Ureter (tissue), 1 donor: ENCODE measurements around the gene SUGP2. TPM values are rescaled to one million over a fixed set of nuclear protein-coding genes. Genes with fewer than 3 reads are reported as not detected.

Experiments
- DNase-seq: peaks from one replicate; pipeline ENCODE4 v3.0.0-alpha.2; 2020; ENCODE audit warnings: low spot score
- total RNA-seq: library from RNA; stranded (reverse); gene quantifications from one replicate; pipeline ENCODE4 v1.2.4, GENCODE V29; 2023
- donor health status: DM: yes; HTN: yes; CAD: no.

The SUGP2 gene
- total RNA-seq, 1 donor from 2014 or later, result 99.6 TPM

DNA sequence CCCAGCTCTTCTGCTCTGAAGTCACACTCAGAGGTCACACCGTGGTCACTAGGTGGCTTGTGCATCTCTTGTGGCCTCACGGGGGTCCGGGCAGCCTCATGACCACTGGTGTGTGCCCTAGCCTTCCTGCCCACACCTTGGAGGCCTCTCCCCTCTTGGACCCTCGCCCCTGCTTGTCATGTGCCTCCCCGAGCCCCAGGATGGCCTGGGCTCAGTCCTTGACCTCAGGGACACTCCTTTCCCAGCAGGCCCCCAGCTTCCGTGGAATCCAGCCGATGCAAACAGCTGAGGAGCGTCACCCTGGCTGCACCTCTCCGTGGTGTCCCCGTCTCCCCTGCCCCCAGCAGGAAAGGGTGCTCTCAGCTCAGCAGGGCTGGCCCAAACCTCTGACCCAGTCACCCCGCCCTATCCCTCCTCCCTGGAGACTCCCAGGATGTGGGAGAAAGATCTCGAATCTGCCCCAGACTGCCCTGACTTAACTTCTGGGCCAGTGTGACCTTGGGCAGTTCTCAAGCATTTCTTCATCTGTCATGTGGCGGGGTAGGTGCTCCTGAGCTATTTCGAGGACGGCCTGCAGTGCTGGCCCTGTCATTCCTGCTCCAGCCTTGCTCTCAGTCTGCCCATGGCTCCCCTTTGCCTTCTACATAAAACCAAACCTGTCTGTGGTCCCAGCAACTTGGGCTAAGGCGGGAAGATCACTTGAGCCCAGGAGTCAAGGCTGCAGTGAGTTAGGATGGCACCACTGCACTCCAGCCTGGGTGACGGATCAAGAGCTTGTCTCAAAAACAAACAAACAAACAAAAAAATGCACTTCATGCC is 25.9 kb upstream of the SUGP2 start:
- no peak for DNase-seq

DNA sequence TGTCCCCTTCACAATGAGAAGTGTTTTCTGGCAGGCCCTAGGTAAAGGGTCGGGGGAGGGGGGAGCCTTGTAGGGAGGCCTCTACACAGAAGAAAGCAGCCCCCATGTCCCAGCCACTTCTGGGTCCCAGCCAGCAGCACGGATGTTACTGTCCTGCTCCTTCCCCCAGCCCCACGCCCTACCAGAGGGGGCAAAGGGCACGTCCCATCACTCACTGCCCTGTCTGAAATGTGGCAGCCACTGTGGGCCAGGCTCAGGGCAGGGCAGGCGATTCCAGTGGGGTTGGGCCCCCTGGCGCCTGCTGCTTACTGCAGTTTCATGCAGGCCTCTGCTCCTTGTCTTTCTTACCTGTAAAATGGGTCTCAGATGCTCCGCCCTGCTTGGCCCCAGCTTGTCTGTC is 24.4 kb upstream of the SUGP2 start:
- no peak for DNase-seq

DNA sequence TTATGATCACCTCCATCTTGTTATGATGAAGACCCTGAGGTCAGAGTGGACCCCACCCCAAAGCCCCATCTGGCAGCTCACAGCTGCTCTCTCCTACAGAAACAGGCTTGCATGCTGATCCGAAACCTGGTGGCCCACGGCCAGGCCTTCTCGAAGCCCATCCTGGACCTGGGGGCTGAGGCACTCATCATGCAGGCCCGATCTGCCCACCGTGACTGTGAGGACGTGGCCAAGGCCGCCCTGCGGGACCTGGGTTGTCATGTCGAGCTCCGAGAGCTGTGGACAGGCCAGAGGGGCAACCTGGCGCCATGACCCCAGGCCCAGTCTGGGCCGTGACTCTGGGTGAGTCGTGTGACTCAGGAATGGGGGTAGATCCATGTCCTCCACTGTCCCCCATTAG is 24.0 kb upstream of the SUGP2 start:
- DNase-seq, result no peak

DNA sequence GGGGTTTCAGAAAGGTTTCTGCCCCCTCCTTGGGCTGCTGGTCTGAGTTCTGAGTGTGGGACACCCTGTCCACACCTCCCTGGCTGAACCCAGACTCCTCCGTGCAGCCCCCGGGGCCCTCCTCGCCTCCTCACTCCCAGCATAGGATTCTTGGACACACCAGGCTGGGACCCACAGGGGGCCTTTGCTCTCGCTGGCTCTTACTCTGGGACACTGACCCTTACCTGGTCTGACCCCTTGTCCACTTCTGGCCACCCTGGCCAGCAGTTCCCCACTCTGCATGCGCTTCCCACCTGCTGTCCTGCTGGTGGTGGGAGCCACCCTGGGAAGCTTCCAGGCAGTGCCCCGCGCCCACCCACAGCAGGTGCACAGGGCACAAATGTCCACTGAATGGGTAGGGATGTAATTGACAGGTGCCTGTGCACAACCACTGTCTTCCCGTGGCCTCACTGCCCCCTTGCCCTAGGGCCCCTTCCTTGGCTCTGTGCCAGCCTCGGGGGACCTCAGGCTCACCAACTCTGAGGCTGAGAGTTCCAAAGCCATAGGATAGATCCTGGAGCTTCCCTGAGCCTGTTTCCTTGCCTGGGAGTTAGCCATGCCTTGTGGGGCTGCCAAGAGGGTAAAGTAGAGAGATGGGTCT is 23.4 kb upstream of the SUGP2 start:
- DNase-seq, result no peak

DNA sequence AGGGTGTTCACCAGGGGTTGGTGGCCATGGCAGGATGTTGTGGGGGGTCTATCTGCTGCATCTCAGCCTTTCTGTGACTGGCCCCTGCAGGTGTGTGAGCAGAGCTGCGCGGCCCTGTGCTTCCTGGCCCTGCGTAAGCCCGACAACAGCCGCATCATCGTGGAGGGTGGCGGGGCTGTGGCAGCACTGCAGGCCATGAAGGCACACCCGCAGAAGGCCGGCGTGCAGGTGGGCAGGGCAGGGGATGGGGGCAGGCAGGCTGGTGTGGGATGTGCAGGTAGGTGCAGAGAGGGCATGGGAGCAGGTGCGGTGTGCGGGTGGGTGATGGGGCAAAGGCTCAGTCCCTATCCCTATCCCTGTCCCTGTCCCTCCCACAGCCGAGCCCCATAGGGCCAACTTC is 22.4 kb upstream of the SUGP2 start:
- DNase-seq, result no peak

DNA sequence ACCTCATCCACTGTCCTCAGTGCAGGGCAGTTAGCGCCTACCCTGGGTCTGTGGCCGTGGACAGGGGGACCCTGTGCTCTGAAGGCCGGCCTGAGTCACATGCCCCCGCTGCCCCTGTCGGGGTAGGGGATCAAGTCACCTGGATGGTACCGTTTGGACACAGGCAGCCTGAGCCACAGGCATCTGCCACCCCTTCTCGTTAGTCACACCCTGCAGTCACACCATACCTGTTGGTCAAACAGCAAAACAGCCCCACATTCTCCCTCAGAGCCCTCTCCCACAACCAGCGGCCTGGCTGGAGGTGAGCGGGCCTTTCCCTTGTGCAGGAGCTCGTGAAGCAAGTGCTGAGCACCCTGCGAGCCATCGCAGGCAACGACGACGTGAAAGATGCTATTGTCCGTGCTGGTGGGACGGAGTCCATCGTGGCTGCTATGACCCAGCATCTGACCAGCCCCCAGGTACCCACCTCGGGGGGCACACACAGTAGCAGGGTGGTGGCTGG is 21.7 kb upstream of the SUGP2 start:
- DNase-seq, result no peak

DNA sequence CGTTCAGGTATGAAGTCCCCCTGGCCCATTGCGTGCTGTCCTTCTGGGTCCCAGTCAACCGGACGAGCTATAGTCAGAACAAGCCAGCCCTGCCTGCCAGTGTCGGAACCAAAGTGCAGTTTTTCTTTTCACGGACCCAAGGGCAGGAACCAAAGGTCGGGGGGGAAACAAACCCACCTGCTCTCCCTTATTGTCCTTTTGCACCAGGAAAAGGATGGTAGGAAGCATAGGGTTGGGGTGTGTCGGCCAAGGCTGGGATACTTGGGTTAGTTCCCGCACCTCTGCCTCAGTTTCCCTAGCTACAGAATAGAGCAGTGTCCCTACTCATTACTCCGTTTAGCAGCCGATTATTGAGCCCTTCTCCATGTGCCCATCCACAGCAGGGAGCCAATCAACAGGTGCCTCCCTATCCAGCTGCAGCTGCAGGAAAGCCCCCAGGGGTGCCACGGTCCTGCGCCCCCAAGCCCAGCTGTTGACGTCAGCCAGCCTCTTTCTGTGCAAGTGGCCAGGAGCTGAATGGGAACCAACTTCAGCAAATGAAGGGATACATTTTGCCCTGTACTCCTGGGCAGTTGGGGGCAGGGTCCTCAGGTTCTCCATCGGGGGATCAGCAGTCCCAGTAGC is 21.1 kb upstream of the SUGP2 start:
- no peak for DNase-seq

DNA sequence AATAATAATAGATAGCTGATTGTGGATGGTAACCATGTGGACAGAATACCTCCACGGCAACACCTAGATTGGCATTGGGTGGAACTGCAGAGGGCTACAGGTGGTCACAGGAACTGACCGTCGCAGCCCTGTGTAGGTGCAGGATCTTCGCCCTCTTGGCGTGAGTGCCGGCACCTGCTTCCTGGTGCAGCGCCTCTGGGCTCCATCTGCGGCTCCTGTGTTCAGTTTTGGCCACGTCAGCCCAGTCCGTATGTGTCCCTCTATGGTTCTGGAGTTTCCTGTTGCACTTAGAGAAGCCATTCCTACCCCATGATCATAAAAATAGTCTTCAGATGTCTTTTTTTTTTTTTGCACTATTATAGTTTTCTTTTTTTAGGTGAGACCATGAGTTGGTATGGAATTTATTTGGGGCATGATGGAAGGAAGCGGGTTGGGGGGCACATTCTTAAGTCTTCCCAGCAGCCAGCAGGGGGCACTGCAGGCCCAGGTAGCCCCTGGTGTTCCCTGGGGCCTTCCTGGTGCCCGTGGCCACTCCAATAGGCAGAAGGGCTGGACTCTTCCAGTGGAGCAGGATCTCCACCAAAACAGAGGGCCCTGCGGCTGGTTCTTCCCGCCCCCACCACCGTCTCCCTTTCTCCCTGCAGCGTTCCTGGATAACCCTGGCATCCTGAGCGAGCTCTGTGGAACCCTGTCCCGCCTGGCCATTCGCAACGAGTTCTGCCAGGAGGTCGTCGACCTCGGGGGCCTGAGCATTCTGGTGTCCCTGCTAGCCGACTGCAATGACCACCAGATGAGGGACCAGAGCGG is 20.4 kb upstream of the SUGP2 start:
- DNase-seq, result no peak

DNA sequence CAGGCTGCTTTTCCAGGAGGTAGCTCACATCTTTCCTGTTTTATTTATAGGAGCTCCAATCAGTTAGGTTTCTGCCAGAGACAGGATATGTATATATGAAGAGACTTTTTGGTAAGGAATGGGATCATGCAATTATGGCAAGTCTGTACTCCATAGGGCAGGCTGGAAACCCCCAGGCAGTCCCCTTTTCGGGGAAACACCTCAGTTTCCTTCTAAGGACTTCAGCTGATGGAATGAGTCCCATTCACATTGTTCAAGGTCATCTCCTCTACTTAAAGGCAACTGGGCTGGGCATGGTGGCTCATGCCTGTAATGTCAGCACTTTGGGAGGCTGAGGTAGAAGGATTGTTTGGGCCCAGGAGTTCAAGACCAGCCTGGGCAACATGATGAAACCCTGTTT is 19.6 kb upstream of the SUGP2 start:
- DNase-seq, result no peak

DNA sequence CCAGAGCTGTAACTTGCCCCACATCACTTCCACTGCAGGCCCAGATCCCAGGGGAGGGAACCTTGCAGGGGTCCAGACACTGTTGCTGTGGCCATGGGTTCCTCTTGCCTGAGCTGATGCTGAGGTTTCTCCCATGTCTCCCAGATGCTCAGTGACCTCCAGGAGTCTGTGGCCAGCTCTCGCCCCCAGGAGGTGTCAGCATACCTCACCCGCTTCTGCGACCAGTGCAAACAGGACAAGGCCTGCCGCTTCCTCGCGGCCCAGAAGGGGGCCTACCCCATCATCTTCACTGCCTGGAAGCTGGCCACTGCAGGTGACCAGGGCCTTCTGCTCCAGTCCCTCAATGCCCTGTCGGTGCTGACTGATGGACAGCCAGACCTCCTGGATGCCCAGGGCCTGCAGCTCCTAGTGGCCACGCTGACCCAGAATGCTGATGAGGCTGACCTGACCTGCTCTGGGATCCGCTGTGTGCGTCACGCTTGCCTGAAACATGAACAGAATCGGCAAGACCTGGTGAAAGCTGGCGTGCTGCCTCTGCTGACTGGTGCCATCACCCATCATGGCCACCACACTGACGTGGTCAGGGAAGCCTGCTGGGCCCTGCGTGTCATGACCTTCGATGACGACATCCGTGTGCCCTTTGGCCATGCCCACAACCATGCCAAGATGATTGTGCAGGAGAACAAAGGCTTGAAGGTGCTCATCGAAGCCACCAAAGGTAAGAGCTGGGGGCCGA is 18.3 kb upstream of the SUGP2 start:
- no peak for DNase-seq

DNA sequence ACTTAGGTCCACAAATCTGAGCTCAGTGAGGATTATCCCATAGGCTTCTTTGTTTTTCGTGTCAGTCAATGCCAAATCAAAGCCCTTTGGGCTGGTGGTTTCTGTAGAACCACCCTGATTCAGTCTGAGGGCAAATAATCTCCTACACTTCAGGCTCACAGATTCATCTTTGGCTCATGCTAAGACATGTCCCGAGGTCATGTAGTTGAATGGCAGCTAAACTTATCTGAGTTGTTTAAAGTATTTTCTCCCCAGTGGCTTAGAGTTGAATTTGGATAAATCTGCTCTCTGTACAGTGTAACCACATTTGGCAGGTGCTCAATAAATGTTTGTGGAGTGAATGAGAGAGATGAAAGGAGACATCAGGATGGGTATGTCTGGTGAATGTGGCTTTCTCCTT is 17.4 kb upstream of the SUGP2 start:
- no peak for DNase-seq

DNA sequence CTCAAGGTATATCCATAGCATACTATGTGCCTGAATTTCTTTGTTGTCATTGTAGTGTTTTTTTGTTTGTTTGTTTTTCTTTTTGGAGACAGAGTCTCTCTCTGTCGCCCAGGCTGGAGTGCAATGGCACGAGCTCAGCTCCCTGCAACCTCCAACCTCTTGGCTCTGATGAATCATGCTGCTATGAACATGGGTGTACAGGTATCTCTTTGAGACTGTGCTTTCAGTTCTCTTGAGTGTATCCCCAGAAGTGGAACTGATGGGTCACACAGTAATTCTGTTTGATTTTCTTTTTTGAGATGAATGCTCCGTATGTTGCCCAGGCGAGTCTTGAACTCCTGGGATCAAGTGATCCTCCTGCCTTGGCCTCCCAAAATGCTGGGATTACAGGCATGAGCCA is 16.8 kb upstream of the SUGP2 start:
- DNase-seq, result no peak

DNA sequence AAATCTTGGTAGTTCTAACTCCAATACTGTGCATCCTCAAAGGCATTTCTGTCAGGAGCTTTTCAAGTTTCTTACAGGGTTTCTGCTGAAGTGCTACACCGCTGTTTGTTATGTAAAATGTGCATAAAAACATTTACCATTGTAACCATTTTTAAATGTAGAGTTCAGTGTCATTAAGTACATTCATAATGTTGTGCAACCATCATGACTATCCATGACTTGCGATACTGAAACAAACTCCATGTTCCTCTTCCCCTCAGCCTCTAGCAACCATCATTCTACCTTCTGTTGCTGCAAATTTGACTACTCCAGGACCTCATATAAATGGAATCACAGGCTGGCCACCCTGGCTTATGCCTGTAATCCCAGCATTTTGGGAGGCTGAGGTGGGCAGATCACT is 16.1 kb upstream of the SUGP2 start:
- DNase-seq, result no peak

DNA sequence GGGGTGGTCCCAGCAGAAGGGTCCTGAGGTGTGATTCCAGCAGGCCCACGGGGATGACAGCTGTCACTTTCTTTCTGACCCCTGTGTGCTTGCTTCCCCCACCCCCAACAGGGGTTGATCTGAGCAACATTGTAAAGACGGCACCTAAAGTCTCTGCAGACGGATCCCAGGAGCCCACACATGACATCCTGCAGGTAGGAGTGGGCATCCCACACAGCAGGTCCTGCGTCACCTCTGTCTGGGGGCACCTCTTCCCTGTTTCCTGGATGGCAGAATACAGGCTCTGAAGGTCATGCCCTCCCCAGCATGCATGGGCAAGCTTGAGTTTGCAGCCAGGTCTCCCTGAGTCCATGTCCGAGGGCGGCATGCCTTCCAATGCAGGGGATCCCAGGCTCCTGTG is 10.6 kb upstream of the SUGP2 start:
- no peak for DNase-seq

DNA sequence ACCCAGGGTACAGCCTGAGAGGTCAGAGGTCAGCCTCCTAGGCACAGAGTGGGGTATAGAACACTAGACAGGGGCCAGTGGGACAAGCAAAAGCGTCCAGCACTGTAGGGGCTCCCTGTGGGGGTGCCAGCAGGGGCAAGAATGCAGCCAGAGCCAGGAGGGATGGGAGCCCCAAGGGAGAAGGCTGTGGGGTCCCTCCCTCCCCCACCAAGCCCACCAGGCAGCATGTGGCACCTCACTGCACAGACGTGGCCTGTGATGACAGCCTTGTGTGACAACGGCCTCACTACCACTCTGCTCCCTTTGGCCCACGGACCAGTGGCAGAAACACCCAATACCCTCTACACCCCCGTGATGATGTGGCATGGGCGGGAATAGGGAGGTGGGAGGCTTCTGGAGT is 10.2 kb upstream of the SUGP2 start:
- no peak for DNase-seq

DNA sequence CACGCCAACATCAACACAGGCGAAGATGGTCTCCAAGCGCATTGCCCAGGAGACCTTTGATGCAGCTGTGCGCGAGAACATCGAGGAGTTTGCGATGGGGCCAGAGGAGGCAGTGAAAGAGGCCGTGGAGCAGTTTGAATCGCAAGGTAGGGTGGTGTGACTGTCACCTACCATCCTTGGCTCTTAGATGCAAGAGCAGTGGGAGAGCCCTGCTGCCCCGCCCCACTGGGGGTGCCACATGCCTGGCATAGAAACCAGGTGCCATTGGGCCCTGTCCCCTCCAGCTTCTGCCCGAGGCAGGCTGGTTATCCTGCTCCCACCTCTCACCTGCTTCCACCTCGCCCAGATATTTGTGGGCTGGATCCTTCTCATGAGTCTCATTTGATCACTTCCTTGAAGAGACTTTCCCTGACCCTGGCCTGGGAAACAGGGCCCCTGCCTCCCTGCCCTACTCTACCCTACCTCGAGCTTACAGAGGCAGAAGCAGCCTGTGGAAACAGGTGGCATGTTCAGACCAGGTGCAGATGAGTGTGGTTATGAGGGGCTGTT is 9.5 kb upstream of the SUGP2 start:
- DNase-seq, result peak; percentile 73

DNA sequence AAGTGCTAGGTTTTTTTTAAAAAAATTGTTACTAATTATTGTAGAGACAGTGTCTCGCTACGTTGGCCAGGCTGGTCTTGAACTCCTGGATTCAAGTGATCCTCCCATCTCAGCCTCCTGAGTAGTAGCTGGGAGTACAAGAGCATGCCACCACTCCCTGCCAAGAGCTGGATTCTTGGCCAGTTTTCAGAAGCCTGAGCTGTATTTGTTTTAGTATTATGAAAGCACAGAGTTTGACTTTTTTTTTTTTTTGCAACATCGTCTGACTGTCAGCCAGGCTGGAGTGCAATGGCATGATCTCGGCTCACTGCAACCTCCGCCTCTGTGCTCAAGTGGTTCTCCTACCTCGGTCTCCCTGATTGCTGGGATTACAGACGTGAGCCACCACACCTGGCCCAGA is 7.1 kb upstream of the SUGP2 start:
- peak; percentile 82 for DNase-seq

DNA sequence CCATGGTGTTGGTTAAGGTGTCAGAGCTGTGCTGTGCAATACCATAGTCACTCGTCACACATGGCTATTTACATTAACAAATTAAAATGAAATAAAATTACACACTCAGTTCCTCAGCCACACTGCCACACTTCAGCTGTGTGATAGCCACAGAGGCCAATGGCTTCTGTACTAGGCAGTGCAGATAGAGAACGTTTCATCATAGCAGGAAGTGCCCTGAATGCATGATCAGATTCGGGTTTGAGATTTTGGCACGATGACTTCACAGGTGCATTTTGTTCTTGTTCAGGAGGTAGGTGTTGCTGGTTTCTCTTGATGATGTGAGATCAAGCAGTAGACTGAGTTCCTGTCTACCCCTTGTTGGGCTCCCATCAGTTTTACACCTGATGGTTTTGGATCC is 6.6 kb upstream of the SUGP2 start:
- no peak for DNase-seq

DNA sequence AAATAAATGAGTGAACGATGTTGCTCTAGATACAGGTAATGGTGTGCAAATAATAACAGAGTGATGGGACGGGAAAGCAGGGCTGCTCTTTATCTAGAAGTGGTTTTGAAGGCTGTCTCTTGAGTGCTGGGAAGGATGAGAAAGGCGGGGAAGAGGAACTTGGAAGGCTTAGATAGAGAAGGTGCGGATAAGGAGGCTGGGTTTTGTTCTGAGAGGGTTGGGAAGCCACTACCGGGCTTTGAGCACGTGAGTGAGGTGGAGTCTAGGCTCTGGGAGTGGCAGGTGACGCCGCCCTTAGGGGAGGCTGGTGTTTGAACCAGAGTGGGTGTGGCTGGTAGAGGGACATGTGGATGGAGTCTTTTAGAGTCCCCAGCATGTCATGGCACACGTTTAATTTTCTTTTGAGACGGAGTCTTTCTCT is 897 bp upstream of the SUGP2 start:
- DNase-seq, result peak; percentile 75

DNA sequence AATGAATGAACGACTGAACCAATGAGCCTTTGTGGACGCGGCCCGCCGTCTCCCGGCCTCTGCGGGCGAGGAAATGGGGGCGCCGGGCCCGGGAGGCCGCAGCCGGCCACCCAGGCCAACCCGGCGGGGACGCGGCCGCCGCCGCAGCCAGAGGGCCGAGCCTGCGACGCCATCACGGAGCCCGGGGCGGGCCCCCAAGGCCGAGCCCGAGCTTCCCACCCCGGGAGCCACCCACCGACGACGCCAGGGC is 216 bp downstream of the SUGP2 start:
- DNase-seq, result no peak

DNA sequence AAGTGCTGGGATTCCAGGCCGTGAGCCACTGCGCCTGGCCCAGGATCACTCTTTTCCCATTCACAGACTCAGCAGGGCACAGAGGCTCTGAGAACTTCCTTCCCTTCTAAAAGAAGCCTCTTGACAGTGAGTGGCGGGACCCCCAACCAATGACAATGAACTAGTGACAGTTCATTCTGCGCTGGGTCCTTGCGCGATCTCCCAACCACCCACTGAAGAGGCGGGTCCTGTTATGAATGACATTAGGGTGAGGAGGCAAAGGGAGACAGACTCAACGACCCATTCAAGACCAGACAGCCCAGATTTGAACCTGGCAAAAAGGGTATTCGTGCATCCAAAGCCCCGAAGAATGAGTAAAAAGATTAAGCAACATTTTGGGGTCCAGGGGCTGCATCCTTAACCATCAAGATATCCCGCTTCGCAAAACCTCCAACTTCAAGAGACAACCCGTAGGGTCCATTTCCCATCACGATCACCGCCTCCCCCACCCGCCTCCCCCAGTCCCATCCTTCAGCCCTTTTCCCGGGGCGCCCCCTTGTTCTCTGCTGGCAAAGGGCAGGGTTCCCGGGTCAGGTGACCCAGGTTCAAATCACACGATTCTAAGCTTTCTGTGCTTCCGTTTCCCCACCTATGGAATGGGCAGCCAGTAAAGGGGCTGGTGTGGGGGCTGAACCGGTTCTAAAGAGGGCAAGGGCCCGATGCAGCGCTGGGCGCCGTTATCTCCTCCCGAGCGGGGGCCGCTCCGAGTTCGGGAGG is 719 bp downstream of the SUGP2 start:
- DNase-seq, result peak; percentile 80
